ENCODE measurements around the gene PIK3CD.
"Not testable (repeated sequence)": the region's sequence is repeated elsewhere in the genome, so short reads cannot be mapped to it uniquely, and the experiment has no call there.

The PIK3CD gene

GRCh38 chr1:9653491-9654050 is 2.0 kb downstream of the PIK3CD start:
- in situ Hi-C loops (cut with HindIII; ENCODE audit: low sequenced_read_pairs), result loop anchor here (25.0 kb wide), 1 partner anchor 159 kb away; the partner anchor contains the start of gene CLSTN1

- in situ Hi-C loops (cut with HindIII; ENCODE audit: low sequenced_read_pairs), result loop anchor here (25.0 kb wide), 1 partner anchor 158 kb away; the partner anchor contains the start of gene CLSTN1
These were observed 2.7 kb downstream of the PIK3CD start for GRCh38 chr1:9654051-9654833.

DNA sequence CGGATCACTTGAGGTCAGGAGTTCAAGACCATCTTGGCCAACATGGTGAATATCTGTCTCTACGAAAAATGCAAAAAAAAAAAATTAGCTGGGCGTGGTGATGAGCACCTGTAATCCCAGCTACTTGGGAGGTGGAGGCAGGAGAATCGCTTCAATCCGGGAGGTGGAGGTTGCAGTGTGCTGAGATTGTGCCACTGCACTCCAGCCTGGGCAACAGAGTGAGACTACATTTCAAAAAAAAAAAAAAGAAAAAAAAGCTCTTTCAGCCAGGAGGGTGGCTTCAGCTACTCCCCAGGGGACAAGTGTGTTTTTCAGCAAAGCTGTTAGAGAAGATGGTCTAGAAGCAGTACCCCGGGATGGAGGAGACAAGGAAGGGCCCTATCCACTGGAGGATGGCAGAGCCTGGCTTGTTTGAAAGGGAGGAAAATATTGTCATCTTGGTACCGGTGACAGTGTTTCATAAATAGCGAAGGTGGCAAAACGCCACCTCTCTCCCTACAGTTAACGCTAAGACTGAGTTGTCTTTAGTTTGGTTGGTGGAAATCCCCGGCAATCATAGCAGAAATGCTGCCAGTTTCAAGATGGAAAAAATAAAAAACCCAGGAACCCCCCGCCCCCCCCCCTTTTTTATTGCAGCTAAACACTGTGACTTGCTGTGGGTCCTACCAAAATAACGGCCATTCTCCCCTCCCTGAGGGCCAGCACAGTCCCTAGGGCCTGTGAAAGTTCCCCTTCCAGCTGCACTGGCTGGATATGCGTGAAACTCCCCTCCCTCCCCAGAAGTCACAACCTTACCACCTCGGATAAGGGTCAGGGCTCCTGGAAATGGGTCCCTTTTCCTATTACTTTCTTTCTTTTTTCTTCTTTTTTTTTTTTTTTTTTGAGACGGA is 3.5 kb downstream of the PIK3CD start:
- in situ Hi-C loops (cut with HindIII; ENCODE audit: low sequenced_read_pairs), result loop anchor here (25.0 kb wide), 1 partner anchor 157 kb away; the partner anchor contains the start of gene CLSTN1

DNA sequence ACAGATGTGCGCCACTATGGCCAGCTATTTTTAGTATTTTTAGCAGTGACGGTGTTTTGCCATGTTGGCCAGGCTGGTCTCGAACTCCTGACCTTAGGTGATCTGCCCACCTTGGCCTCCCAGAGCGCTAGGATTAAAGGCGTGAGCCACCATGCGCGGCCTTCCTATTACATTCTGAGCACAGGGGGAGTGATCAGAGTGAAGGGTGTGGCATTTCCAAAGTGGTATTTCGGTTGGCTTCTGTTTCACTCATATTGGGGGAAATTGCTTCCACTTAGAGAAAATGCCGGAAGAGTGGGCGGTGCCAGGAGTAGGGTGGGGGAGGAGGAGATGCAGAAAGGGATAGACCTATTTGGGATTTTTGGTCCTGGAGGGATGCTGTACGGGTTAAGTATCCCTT is 4.3 kb downstream of the PIK3CD start:
- in situ Hi-C loops (cut with HindIII; ENCODE audit: low sequenced_read_pairs), result loop anchor here (25.0 kb wide), 1 partner anchor 156 kb away; the partner anchor contains the start of gene CLSTN1

DNA sequence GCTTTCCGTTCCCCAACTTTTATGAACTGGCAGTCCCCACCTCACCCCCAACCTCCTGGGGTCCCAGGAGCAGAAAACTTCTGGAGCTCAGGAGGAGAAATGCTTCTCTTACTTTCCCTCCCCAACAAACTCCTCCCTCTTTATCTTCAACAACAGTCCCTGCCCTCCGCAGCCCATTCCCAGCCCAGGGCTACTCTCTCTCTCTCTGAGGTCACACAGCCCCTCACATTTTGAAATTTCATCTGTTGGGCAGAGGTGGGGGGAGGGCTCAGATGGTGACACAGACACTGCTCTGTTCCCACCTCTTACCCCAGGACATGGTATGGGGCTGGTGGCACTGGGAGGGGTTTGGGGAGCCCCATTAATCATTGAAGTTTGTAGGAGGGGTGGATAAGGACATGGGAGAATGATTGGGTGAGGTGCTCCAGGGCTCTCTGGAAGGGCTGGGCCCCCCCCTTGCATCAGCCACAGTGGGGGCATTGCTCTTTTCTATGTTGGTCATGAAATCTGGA is 6.0 kb downstream of the PIK3CD start:
- in situ Hi-C loops (cut with HindIII; ENCODE audit: low sequenced_read_pairs), result loop anchor here (25.0 kb wide), 1 partner anchor 155 kb away; the partner anchor contains the start of gene CLSTN1

GRCh38 chr1:9658199-9658598 is 6.7 kb downstream of the PIK3CD start:
- in situ Hi-C loops (cut with HindIII; ENCODE audit: low sequenced_read_pairs), result loop anchor here (25.0 kb wide), 1 partner anchor 154 kb away; the partner anchor contains the start of gene CLSTN1

DNA sequence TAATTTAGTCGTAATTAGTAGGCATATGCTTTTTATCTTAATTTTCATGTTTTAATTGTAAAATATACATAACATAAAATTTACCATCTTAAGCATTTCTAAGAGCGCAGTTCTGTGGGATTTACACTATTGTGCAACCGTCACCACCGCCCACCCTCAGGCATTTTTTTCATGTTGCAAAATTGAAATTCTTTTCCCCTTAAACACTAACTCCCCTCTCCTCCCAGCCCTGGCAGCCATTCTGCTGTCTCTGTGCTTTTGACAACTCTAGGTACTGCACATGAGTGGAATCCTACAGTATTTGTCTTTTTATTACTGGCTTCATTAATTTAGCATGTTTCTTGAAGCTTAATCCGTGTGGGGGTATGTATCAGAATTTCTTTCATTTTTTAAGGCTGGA is 7.8 kb downstream of the PIK3CD start:
- in situ Hi-C loops (cut with HindIII; ENCODE audit: low sequenced_read_pairs), result loop anchor here (25.0 kb wide), 1 partner anchor 153 kb away; the partner anchor contains the start of gene CLSTN1

- in situ Hi-C loops (cut with HindIII; ENCODE audit: low sequenced_read_pairs), result loop anchor here (25.0 kb wide), 1 partner anchor 149 kb away; the partner anchor contains the start of gene CLSTN1
These were observed 11.7 kb downstream of the PIK3CD start for GRCh38 chr1:9663257-9663656.

- in situ Hi-C loops (cut with HindIII; ENCODE audit: low sequenced_read_pairs), result loop anchor here (25.0 kb wide), 1 partner anchor 147 kb away; the partner anchor contains the start of gene CLSTN1
These were observed 13.7 kb downstream of the PIK3CD start for GRCh38 chr1:9665193-9665592.

DNA sequence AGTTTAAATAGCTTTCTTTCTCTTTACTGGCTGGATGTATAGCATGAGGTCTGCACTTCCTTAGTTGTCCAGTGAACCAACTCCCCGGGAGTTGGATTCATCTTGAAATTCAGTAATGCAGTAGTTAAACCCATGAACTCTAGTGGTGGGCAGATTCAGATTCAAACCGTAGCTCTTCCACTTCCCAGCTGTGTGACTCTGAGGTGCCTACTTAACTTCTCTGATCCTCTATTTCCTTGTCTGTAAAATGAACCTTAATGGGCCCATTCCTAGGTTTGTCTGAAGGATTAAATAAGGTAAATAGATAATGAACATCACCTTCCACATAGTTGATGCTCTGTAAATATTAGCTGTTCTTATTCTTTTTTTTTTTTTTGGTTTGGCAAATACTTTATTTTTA is 16.5 kb downstream of the PIK3CD start:
- in situ Hi-C loops (cut with HindIII; ENCODE audit: low sequenced_read_pairs), result loop anchor here (25.0 kb wide), 1 partner anchor 144 kb away; the partner anchor contains the start of gene CLSTN1

DNA sequence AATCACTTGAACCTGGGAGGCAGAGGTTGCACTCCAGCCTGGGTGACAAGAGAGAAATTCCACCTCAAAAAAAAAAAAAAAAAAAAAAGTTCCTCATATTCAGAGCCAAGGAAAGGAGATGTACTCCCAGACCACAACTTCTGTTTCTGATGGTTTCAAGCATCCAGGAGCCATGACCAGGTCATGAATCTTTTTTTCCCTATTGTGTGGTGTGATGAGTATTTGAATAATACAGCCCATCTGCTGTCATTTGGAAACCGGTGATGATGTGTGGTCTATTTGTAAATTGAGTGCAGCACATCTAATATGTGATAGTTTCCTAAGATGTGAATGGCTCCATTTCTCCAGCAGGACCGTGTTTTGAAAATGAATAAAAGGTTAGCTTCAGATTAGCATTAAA is 18.6 kb downstream of the PIK3CD start:
- in situ Hi-C loops (cut with HindIII; ENCODE audit: low sequenced_read_pairs), result loop anchor here (25.0 kb wide), 1 partner anchor 142 kb away; the partner anchor contains the start of gene CLSTN1

DNA sequence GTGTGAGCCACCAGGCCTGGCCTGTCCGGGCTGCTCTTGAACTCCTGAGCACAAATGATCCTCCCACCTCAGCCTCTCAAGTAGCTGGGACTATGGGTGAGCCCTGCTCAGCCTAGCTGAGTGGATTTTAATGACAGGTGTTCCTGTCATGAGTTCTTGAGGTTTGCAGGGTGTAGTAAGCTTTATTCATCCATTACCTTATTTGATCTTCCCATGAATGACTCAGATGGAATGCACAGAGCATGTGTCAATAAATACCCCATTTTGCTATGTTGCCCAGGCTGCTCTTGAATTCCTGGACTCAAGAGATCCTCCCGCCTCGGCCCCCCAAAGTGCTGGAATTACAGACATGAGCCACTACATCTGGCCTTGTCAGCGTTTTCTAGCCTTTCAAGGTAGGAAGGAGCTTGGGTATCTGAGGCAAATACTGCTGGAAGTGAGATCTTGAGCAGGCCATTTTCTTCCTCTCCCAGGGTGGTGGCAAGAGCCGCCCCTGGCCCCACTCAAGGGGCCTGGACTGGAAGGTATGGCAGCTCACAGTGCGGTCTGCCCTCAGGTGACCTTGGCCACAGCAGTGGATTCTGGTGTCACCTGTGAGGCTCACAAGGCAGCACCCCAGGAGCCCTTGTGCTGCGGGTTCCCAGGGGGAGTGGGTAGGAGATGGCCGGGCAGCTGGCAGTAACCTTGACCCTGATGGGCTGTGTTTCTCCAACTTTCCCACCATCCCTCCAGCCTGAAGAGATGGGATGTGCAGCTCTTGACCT is 20.0 kb downstream of the PIK3CD start:
- in situ Hi-C loops (cut with HindIII; ENCODE audit: low sequenced_read_pairs), result loop anchor here (25.0 kb wide), 1 partner anchor 141 kb away; the partner anchor contains the start of gene CLSTN1

GRCh38 chr1:9672444-9672843 is 20.9 kb downstream of the PIK3CD start:
- in situ Hi-C loops (cut with HindIII; ENCODE audit: low sequenced_read_pairs), result loop anchor here (25.0 kb wide), 1 partner anchor 140 kb away; the partner anchor contains the start of gene CLSTN1

- in situ Hi-C loops (cut with HindIII; ENCODE audit: low sequenced_read_pairs), result no loop called here
These were observed 23.9 kb downstream of the PIK3CD start for GRCh38 chr1:9675393-9675792.

DNA sequence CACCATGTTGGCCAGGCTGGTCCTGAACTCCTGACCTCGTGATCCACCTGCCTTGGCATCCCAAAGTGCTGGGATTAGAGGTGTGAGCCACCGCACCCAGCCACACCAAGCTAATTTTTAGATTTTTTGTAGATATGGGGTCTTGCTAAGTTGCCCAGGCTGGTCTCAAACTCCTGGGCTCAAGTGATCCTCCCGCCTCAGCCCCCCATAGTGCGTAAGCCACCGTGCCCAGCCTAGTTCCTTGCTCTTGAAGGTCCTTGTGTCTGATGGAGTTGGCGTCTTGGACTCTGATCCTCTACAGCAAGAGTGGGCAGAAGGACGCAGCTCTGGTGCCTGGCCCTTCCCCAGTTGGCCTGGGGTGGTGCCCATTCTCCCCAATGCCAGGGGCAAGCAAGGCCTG is 24.6 kb downstream of the PIK3CD start:
- in situ Hi-C loops (cut with HindIII; ENCODE audit: low sequenced_read_pairs), result not testable (repeated sequence)

DNA sequence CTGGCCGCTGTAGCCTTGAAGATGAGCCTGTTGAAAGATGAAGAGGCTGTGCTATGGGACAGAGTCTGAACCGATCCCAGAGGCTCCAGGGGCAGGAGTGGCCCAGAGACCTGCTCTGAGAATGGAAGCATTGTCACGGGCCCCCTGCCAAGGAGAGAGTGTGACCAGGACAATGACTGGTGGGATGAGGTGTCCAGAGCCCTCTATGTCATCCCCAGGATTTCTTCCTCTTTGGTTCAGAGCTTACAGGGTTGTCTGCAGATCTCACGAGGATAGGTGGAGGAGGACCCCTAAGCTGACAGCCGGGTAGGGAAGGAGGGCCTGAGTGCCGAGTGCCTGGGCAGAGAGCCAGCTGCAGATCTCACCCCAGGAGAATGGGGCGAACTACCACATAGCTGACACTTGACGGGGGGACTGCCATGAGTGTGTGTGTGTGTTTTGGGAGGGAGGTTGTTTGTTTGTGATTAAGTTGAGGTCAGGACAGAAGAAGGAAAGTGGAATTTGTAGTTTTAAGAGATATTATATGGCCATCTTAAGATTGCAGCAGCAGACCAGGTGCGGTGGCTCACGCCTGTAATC is 25.4 kb downstream of the PIK3CD start:
- in situ Hi-C loops (cut with HindIII; ENCODE audit: low sequenced_read_pairs), result no loop called here

GRCh38 chr1:9680091-9680490 is 28.6 kb downstream of the PIK3CD start:
- in situ Hi-C loops (cut with HindIII; ENCODE audit: low sequenced_read_pairs), result no loop called here

GRCh38 chr1:9680828-9681227 is 29.3 kb downstream of the PIK3CD start:
- in situ Hi-C loops (cut with HindIII; ENCODE audit: low sequenced_read_pairs), result no loop called here

DNA sequence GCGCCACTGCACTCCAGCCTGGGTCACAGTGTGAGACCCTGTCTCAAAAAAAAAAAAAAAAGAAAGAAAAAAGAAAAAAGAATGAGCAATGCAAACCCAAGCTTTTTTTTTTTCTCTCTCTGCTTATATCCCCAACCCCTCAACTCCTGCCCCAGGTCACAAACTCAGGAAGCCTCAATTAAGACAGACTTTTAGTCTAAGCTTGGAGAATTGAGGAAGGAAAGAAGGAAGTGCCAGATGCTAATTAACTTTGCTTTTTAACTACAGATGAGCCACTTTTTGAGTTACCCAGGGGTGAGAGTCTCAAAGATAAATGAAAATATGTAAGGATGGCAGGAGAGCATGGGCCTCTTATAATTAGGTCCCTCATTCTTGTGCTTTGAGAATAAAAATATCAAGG is 33.3 kb downstream of the PIK3CD start:
- in situ Hi-C loops (cut with HindIII; ENCODE audit: low sequenced_read_pairs), result no loop called here

All from endothelial cell of hepatic sinusoid (primary cell).